Activated CD4-positive, alpha-beta T cell treated with anti-CD3 and anti-CD28 coated beads, Interleukin-2, amount 50 U/mL, for 24 hours (primary cell): ENCODE measurements around the gene MRPL9.
"Not testable (repeated sequence)": the region's sequence is repeated elsewhere in the genome, so short reads cannot be mapped to it uniquely, and the experiment has no call there.

ENCODE experiments used
- DNase-seq, 2 donors: peaks; one replicate each; pipeline ENCODE4 v3.0.0-alpha.2; 2020; ENCODE audit warnings: low read depth in 1 of 2, low spot score in 1 of 2

The MRPL9 gene

DNA sequence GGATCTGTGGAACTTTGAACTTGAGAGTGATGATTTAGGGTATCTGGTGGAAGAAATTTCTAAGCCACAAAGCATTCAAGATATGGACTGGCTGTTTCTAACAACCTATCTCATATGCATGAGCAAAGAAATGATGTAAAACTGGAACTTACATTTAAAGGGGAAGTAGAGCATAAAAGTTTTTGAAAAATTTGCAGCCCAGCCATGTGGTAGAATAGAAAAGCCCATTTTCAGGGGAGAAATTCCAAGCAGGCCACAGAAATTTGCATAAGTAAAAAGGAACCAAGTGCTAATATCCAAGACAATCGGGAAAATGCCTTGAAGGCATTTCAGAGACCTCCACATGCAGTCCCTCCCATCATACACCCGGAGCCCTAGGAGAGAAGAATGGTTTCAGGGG, 26.3 kb downstream of the MRPL9 start:
- no peak for DNase-seq

DNA sequence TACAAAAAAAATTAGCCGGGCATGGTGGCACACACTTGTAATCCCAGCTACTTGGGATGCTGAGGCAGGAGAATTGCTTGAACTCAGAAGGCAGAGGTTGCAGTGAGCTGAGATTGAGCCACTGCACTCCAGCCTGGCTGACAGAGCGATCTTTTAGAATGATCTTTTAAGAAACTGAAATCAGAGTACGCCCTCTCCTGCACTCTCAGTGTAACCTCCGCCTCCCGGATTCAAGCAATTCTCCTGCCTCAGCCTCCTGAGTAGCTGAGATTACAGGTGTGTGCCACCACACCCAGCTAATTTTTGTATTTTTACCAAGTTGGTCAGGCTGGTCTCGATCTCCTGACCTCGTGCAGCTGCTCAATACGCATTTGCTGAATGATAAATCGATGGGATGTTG, 29.3 kb downstream of the MRPL9 start:
- DNase-seq = not testable (repeated sequence)

DNA sequence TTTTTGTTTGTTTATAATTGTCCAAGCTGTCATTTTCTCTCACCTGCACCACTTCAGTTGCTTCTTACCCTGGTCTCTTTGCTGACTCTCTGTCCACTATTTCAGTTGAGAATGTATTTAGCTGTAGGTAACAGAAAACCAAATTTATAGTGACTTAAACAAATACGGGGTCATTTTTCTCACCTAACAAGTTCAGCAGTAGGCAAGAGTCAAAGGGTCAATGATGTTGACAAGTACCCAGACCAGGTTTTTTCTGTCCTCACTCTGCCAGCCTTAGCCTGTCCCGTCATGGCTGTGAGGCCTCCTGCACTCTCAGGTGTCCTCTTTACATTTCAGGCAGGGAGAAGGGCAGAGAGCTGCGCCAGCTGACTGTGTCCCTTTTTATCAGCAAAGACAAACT, 30.2 kb downstream of the MRPL9 start:
- DNase-seq = no peak

DNA sequence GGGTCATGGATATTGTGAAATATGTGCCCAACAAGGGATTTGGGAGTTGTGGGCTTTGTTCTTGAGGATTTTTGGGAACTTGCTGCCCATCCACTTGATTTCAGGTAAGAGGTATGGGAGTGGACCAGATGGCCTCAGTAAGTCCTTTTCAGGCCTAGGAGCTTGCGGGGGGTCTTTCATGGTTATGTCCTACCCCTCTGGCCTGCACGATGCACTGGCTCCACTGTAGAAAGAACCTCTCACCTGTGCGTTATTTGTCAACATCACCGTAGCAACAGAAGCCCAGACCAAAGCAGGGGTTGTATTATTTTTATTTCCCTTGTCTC, 33.4 kb downstream of the MRPL9 start:
- no peak for DNase-seq

DNA sequence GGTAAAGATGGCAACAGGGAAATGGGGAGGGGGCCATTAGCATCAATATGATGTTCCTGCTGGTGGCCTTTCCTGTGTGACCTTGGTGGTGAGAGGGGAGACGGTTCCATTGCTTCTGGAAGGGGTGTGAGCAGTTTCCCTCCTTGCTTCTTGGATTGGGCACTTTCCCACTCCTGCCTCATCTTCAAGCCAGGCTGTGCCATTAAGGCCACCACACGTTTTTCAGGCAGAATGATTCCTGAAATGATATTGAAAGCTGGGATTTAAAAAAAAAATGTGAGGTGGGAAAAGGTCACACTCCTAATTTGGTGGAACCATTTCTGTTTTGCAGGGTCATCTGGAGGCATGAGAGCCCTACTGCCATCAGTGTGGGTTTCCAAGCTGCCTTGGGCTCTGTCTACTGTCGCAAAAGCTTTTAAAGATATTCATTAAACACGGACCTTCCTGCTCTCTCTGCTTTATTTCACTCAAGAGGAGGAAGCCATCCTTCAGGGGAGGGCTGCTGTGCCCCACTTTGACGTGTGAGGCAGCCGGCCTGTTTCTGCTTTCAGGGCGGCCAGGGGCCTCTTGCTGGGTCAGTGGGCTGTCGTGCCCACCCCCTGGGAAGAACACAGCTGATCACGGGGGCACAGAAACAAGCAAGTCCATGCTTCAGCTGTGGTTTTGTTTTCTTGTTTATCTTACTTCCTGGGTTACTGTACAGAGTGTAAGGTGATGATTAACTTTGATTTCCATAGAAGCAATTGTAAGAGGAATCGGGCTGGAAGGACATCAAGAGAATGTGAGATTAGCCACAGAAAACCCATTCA, 33.9 kb downstream of the MRPL9 start:
- no peak for DNase-seq

DNA sequence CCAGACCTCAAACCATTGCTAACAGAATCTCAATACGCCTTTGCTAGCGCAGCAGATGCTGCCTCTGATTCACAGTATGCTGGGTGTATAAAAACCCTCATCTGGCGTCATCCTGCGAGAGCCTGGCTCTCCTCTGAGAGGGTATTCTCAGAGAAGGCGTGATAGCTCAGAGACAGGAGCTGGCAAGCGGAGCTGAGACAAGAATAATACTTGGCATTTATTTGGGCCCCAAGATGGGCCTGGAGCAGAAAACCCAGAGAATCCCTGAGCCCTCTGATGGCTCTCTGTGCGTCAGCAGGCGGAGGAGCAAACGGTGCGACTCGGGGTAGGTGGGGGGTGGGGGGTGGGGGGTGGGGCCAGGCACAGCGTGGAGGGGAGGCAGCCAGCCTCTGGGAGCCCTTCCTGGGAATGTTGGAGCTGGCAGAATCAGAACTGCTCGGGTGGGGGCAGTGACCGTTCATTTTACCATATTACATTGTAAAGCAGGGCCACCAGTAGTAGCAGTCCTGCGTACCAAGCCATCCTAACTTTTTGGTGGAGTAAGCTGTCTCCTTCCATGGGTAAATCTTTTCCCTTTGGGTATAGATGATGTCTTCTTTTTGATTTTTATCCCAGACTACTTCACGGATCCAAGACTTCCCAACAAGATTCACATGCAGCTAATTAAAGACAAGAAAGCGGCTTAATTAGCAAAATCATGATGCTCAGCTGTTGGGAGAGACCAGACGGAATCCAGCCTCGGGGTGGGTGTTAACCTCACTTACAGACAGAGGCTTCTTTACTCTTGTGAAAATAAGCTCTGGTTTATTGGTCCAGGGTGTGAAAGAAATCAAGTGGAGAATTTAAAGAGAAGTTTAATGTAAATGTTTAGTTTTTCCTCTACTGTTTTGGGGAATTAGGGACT, 34.9 kb downstream of the MRPL9 start:
- DNase-seq = no peak

DNA sequence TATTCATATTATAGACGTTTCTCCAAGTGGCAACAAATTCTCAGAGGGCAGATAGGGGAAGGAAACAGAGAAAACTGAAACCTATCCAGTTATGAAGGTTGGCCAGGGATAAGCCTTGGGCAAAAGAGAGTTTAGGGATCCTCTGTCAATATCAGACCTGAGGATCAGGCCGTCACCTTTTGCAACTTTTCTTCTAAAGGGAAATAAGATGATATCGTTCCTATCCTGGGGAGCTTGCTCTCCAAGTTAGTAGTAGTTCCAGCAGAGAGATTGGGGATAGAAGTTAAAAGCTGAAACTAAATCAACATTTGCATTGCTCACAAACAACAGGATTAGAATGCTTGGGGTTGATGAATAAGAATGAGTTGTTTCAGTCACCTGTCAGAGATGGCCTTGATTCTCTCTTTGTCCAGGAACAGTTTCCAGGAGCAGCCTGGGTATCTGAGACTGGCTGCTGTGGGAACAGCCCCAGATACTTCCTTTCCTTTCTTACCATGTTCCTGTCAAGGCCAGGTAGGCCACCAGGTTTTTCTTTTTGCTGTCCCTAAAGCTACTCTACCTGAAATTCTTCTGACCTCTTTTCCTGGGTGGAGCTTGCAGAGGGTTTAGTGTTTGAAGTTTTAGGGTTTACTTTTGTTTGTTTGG, 39.4 kb downstream of the MRPL9 start:
- DNase-seq = no peak

DNA sequence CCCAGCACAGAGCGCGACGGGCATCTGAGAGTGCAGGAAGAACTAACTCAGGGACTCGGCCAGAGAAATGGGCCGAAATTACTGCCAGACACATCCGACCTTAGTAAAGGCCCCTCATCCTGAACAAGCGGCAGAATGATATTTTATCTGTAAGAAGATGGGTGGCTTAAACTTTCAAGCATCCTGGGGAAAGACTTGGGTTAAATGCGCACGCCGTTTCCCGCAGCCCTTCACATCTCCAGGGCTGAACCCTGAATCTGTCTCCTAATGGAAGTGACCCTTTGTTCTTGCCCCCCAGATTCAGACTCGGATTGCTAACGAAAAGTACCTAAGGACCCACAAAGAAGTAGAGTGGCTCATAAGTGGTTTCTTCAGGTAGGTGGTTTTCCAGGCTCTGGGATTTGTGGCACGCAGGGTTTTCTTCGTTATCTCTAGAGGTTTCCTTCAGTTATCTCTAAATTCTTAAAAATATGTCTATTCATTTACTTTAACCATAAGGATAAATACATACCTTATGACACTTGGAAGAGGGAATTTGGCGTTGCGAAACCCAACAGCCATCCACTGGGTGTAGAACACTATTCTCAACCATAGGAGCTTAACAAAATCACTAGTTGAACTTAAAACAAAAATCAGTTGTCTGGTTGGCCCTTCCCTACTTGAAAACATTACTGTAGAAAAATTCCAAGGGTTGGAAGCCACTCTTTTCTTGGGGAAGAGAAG, 41.3 kb downstream of the MRPL9 start:
- no peak for DNase-seq

DNA sequence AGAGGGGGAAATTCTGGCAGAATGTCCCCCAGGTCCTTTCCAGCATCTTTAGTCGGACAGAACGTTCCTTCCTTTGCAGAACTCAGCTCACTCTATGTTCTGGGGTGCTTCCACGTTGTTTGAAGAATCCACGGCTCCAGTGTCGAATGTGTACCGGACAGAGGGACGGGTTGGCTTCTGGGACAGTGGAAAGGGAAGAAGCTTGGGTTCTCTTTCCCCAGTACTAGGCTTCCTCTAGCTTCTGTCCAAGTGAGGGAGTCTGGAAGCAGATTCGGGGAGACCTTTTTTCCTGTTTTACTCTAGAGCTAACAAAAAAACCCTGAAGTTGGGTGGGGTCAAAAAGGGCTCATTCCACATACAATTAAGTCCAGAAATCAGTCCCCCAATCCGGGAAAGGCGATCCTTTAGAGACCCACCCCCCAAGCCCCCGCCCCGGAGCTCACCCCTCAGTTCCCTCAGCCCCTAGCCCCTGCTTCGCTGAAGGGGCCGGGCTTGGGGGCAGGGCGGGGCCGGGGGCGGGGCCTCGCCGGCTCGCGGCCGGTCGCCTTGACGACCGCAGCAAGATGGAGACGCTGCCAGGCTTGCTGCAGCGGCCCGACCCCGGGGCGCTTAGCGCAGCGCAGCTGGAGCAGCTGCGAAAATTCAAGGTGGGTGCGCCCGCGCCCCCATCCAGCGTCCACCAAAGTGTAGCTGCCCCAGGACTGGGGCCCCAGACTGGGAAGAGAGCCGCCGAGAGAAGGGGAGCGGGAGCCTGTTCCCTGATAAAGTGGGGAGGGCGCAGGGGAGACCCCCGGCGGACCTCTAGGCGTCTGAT, 42.1 kb downstream of the MRPL9 start, which contains the start of gene RIIAD1:
TSS of gene RIIAD1 (plus strand) at position 549 of the 814 bp plus-strand sequence. CDS start at position 564, 15 bp downstream.
- DNase-seq = peak in 1 of 2 donors; percentile 21

DNA sequence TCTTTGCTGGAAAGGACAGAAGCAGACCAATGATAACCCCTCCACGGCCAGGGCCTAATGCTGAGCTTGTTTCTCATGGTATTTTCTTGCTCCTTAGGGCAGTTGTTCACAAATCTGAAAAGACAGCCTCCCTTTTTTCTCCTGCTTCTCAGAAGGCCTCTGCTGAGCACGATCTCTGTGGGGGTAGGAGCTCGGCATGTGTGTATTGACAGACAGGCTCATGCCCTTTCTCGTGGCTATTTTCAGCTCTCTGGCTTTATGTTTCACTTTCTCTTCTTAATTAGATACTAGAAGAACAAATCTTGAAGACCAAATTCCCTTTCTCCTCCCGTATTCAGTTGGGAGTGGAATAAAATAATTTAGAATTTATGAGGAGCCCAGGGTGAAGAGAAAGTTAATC, 42.7 kb downstream of the MRPL9 start:
- DNase-seq = no peak

DNA sequence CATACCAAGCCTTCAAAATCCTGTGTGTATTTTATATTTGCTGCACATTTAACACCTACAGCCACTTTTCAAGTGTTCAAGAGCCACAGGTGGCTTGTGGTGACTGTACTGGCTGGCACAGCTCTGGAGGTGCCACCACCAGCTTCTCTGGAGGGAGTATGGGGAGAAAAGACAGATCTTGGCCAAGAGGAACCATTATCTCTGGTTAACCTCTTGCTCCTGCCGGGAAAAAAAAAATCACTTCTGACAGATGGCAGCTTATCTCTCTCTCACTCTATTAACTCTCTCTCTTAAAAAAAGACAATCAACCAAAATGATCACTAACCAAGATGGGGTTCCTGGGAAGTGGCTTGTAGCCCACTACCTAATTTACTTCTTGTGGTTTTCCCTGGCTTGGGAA, 43.2 kb downstream of the MRPL9 start:
- no peak for DNase-seq

DNA sequence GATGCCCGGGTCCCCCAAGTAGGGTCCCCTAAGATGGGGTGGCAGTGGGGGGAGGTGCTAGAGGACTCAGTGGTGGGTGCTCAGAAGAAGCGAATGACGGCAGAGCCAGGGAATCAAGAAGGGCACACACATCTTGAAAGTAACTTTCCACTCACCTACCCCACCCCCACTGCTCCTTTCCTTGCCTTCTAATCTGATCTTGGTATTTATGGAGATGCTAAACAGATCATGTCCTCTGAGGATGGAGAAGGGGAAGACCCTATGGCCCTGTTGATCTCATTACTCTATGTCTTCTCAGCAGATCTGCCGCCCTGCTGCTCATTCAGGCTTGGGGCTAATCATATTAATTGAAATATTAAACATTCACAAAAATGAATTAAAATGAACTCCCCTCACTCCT, 44.6 kb downstream of the MRPL9 start:
- no peak for DNase-seq

DNA sequence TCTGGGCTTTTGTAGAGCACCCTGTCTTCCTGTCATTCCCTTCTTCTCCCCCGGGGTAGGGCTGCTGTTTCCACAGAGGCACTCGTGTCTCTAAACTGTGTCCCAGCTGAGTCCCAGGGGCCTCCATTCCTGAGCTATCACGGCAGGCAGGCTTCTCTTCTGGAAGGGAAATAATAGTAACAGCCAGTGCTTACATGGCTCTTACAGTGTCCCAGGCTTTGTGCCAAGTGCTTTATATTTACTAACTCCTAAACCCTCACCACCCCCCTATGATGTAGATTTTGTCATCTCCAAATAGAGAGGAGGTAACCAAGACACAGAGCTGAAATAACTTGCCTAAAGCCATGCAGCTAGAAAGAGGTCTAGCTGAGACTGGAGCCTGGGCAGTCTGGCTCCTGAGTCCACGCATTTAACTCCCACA, 45.3 kb downstream of the MRPL9 start:
- no peak for DNase-seq

DNA sequence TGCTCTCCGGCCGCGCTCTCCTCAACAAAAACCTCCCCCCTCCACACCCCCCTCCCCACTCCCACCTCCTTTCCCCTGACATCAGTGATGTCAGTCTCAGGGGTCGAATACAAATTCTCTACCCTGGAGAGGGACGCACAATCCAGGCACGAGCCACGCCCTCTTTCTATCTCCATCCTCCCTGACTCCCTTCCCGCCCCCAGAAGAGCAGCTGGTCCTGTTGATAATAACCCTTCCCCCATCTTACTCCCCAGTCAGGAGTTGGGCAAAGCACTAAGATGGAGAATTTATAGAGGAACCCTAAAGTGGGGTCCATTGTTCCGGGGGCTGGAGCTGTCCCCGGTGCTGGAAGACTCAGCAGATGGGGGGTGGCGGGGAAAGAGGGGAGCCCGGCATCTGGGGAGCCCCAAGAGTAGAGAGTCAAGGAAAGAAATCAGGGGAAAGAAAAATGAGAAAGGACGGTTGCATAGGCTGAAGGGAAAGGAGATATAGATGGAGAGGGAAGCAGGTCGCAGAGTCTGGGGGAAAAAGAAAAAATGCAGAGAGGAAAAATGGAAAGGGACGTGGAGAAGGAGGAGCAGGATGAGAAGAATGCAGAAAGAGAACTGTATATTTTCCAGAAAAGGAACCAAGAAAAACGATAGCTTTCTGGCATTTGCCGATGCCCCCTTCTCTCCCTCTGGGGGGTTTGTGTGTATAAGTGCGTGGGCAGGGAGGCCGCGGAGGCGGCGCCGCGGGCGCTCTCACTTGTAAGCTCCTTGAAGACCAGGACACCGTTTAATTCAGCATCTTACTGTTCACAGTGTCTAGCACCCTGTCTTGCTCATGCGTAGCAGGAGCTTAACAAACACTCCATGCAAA, 46.3 kb downstream of the MRPL9 start, which contains the start of gene CELF3:
TSS of gene CELF3 (minus strand) at position 33 of the 861 bp plus-strand sequence. CDS start 783 bp downstream, outside the sequence.
- no peak for DNase-seq

DNA sequence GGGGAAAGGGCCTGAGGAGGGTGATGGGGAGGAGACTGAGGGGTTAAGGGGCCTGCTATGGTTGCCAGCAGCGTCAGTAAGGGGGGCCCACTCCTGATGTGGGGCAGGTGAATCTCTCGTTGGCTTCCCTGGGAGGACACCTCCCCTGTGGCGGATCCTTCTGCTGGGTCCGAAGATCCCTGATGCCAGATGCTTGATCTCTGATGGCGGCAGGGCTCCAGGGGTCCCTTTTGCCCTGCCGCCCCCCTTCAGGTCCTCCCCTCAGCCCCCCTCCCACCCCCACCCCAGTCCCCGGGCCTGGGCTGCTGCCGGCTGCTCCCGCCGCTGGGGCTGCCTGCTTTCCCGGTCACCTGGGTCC, 46.9 kb downstream of the MRPL9 start:
- DNase-seq = no peak

DNA sequence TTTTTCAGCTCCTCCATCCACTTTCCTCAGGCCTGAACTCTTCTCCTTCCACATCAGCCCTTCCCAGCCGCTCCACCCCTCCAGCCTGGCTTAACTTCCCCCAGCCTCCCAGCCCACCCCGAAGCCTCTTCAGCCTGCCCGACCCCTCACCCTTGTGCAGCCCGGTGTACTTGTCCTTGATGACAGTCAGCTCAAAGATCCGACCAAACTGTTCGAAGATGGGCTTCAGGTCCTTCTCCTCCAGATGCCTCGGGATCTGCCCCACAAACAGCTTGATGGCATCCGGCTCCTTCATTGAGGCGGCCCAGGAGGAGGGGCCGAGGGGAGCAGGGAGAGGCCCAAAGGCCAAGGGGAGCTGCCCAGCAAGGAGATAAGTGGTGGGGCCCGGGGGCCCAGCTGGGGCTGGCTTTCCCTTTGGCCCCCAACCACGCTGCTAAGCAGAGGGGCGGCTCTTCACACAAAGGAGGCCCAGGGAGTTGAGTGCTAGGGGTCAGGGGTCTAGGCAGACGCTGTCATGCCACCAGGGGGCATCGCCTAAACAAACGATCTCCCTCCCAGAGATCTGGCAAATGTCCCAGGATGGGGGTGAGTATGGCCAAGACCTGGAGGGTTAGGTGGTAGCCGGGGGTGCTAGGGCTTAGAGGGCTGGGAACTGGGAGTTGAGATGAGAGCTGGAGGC, 47.4 kb downstream of the MRPL9 start:
- no peak for DNase-seq

DNA sequence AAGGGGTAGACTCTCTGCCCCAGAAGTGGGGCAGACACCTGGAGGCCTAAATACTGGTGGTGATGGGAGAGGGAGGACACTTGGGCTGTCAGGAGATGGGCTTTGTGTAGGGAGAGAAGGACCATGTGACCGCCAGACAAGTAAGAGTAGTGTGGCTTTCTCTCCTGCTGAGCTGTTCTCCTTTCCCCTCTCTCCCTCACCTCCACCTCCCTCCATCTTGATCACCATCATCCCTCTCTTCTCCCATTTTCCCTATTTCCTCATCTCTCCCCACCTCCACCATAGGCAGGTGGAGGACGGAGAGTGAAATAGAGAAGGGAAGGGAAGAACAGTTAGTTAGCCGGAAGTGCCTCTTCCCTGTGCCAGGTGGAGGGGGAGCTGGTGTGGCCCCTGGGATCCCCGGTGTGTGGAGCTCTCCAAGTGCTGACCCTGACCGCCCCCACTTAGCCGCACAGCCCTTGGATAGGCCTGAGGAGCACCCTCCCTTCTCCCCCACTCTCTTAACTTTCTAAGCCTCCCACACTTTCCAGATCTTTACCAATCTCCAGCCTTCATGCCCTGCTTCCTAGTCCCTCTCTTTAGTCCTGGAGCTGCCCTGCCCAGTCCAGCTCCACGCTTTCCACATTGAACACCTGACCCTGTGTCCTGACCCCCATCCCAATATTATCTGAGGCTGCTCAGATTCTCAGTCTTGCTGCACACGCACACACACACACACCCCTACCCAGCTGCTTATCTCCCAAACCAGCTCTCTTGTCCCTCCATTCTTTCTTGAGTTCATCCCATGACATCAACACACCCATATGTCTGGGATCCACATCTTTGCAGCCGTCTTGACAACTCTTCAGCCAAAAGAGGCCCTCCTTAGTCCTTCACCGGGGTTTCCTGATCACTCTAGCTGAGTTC, 48.2 kb downstream of the MRPL9 start:
- DNase-seq = no peak

DNA sequence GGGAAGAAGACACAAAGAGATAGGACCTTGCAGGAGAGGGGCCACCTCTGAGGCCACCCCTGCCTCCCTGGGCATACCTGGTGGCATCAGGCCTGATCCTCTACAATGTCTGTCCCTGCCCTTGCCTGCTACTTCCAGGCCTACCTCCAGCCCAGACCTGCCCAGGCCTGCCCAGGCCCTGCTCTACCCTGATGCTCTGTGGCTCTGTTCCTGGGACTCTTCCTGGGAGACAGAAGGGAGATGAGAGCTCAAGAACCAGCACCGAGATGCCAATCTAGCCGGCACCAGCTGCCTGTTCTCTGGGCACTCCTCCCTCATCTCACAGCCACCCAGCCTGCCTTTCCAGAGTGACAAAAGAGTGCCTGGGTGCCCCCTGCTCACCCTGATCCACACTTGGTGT, 49.4 kb downstream of the MRPL9 start:
- DNase-seq = no peak
